Kidney (tissue), 14 donors: ENCODE results near the gene GTPBP1. TPM values are rescaled to one million over a fixed set of nuclear protein-coding genes. Genes with fewer than 3 reads are reported as not detected.
A peak's percentile ranks its signal among the peaks of the same experiment; 100 is the strongest.

Experiments used
- DNase-seq, 5 donors: peaks; one replicate each; pipeline ENCODE4 v3.0.0-alpha.2; 2013 to 2020
- FAIRE-seq: peaks from 2 replicates; lab custom pipeline; 2012; peaks lifted over from hg19 to GRCh38; lab: Jason Lieb, UNC
- H3K27ac ChIP-seq, 2 donors: one replicate each; pipeline ENCODE4 v1.7.0; 2013; ENCODE audit warnings: low read depth in 2 of 2, low read length in 2 of 2, inconsistent platforms in 1 of 2
- H3K27me3 ChIP-seq: one replicate; pipeline ENCODE4 v1.7.1; 2013; ENCODE audit warnings: low read length, inconsistent platforms; ENCODE audit not compliant: control insufficient read depth, insufficient read depth
- H3K36me3 ChIP-seq, 3 donors: one replicate each; pipeline versions ENCODE4 v1.7.0 to v1.7.1; 2013; ENCODE audit warnings: low read length in 3 of 3, control low read depth in 1 of 3, inconsistent platforms in 1 of 3; ENCODE audit not compliant: insufficient read depth in 3 of 3, control insufficient read depth in 2 of 3
- H3K4me1 ChIP-seq, 3 donors: one replicate each; pipeline versions ENCODE4 v1.7.0 to v1.7.1; 2013; ENCODE audit warnings: low read length in 3 of 3, inconsistent platforms in 1 of 3, low read depth in 1 of 3; ENCODE audit not compliant: control insufficient read depth in 2 of 3, insufficient read depth in 2 of 3
- H3K4me3 ChIP-seq, 3 donors: one replicate each; pipeline versions ENCODE4 v1.7.0 to v1.8.1; 2013; ENCODE audit warnings: low read length in 3 of 3, control low read depth in 1 of 3, inconsistent platforms in 1 of 3
- H3K9ac ChIP-seq, 3 donors: one replicate each; pipeline versions ENCODE4 v1.7.0 to v1.7.1; 2013; ENCODE audit warnings: low read length in 3 of 3, control low read depth in 1 of 3, inconsistent platforms in 1 of 3
- H3K9me3 ChIP-seq, 3 donors: one replicate each; pipeline versions ENCODE4 v1.7.0 to v1.7.1; 2013; ENCODE audit warnings: low read length in 3 of 3, control low read depth in 1 of 3, inconsistent platforms in 1 of 3; ENCODE audit not compliant: control insufficient read depth in 2 of 3, insufficient read depth in 1 of 3
- CTCF ChIP-seq: IDR thresholded peaks from 3 replicates; pipeline ENCODE4 v1.5.1; 2012; ENCODE audit warnings: mild to moderate bottlenecking, moderate library complexity, borderline replicate concordance; ENCODE audit not compliant: insufficient read depth; ENCODE audit errors: extremely low read depth
- intact Hi-C: fragments of 100-400 bp; cut with DNase I; formaldehyde crosslinking; loops from one replicate; pipeline ENCODE4 v1.11.1; 2022
- polyA plus RNA-seq: library from polyadenylated mRNA; stranded (reverse); fragments of 350-450 nt; fragmentation: Illumina TruSeq; extraction: RNeasy Lipid Tissue Mini Kit (QIAGEN cat#74804); gene quantifications from one replicate; pipeline ENCODE4 v1.2.3, GENCODE V29; 2014; ENCODE audit warnings: low read depth, low replicate concordance; ENCODE audit not compliant: insufficient read depth
- total RNA-seq: library from RNA; stranded (reverse); fragmentation: NEBNext Ultra II Directional; extraction: Animal tissue kit (Norgen Biotek cat#: 25700); gene quantifications from one replicate; pipeline ENCODE4 v1.2.1, GENCODE V29; 2021
- donor health status: control.
- donor health status: control.
- donor health status: control.
- donor health status: control.
- donor health status: control.
- donor health status: DM: yes; HTN: yes; CAD: no.
- donor health status: Normal renal cell carcinoma (clear cell type).

The GTPBP1 gene
- total and polyA plus RNA-seq, 2 donors from 2014 or later = 11.7 to 52.0 TPM

GRCh38 chr22:38716826-38717225 lies 11.1 kb downstream of the GTPBP1 start:
- Histone ChIP-seq H3K4me3 (no peak overlapping the region), H3K36me3 (peaks cover 2 to 28% (median 16%) of the 10 kb centered on the region in 3 donors), H3K4me1 (peaks cover 0 to 12% (median 0%) of the 10 kb centered on the region in 3 donors), H3K27me3 (no peaks in the 10 kb centered on the region), H3K27ac (no peak overlapping the region), H3K9me3 (no peaks in the 10 kb centered on the region), H3K9ac (no peak overlapping the region)
- intact Hi-C loops = no loop called here
- FAIRE-seq (no peak), DNase-seq (peak in 1 of 5 donors; percentile 45)
- no peak for TF ChIP-seq CTCF

- H3K9me3 ChIP-seq = no peaks in the 10 kb centered on the region
- H3K4me3 ChIP-seq = no peak overlapping the region
- no peaks in the 10 kb centered on the region for H3K27me3 ChIP-seq
- H3K9ac ChIP-seq = no peak overlapping the region
- FAIRE-seq (no peak), DNase-seq (no peak)
- intact Hi-C loops = no loop called here
- no peak overlapping the region for H3K27ac ChIP-seq
- TF ChIP-seq CTCF = no peak
- peaks cover 0 to 10% (median 0%) of the 10 kb centered on the region in 3 donors for H3K4me1 ChIP-seq
- H3K36me3 ChIP-seq = peaks cover 3 to 28% (median 17%) of the 10 kb centered on the region in 3 donors
These were observed 11.5 kb downstream of the GTPBP1 start for GRCh38 chr22:38717244-38717643.

- FAIRE-seq (no peak), DNase-seq (peak in 4 of 5 donors; percentile 39 to 85 (median 51))
- H3K27me3 ChIP-seq = no peaks in the 10 kb centered on the region
- H3K9me3 ChIP-seq = no peaks in the 10 kb centered on the region
- peaks cover 4 to 36% (median 23%) of the 10 kb centered on the region in 3 donors for H3K36me3 ChIP-seq
- TF ChIP-seq CTCF = peak; percentile 33
- peaks cover 0 to 4% (median 0%) of the 10 kb centered on the region in 3 donors for H3K4me1 ChIP-seq
- H3K4me3 ChIP-seq = no peak overlapping the region
- intact Hi-C loops = no loop called here
- H3K27ac ChIP-seq = no peak overlapping the region
- no peak overlapping the region for H3K9ac ChIP-seq
These were observed 12.7 kb downstream of the GTPBP1 start for GRCh38 chr22:38718414-38718813.

GRCh38 chr22:38719196-38719595 lies 13.5 kb downstream of the GTPBP1 start:
- FAIRE-seq = no peak
- no peaks in the 10 kb centered on the region for H3K27me3 ChIP-seq
- intact Hi-C loops = no loop called here

More at GRCh38 chr22:38719196-38719595, 13.5 kb downstream of the GTPBP1 start:
- Histone ChIP-seq H3K36me3 (peaks cover 5 to 44% (median 28%) of the 10 kb centered on the region in 3 donors), H3K9ac (no peak overlapping the region), H3K9me3 (no peaks in the 10 kb centered on the region), H3K27ac (no peak overlapping the region), H3K4me1 (peaks cover 0 to 4% (median 0%) of the 10 kb centered on the region in 3 donors), H3K4me3 (no peak overlapping the region)
- DNase-seq = no peak
- no peak for TF ChIP-seq CTCF
